HG02973 (cell line): ENCODE measurements around the gene DEFB132.

Experiments
- ATAC-seq: cut with Tn5 transposase; IDR thresholded peaks from one replicate; pipeline ENCODE4 v1.9.1; 2021; ENCODE audit warnings: moderate library complexity; ENCODE audit not compliant: unreplicated experiment

The DEFB132 gene

GRCh38 chr20:295804-296203 is 38.3 kb downstream of the DEFB132 start:
- no peak for ATAC-seq

GRCh38 chr20:297098-297924 is 39.8 kb downstream of the DEFB132 start, which contains the start of gene ZCCHC3:
ZCCHC3 (plus strand) TSS chr20:297570; CDS start chr20:297587, 17 bp downstream.
- ATAC-seq, result peak; percentile 70

- ATAC-seq, result peak; percentile 25
Observed at GRCh38 chr20:297925-298775, 40.6 kb downstream of the DEFB132 start.

GRCh38 chr20:298776-299391 is 41.4 kb downstream of the DEFB132 start:
- no peak for ATAC-seq

- ATAC-seq, result no peak
Observed at GRCh38 chr20:300345-300990, 42.9 kb downstream of the DEFB132 start.

- ATAC-seq, result no peak
Observed at GRCh38 chr20:301886-302848, 44.6 kb downstream of the DEFB132 start.

- no peak for ATAC-seq
Observed at GRCh38 chr20:305745-306144, 48.2 kb downstream of the DEFB132 start.

- no peak for ATAC-seq
Observed at GRCh38 chr20:308427-309038, 51.0 kb downstream of the DEFB132 start.

GRCh38 chr20:309306-309840 is 51.8 kb downstream of the DEFB132 start:
- ATAC-seq, result no peak

GRCh38 chr20:309841-310644 is 52.5 kb downstream of the DEFB132 start:
- ATAC-seq, result peak; percentile 96

GRCh38 chr20:310645-311044 is 53.1 kb downstream of the DEFB132 start:
- ATAC-seq, result no peak
